K562 (cell line): ENCODE results near the gene GARIN5B. TPM values are rescaled to one million over a fixed set of nuclear protein-coding genes. Genes with fewer than 3 reads are reported as not detected.

ENCODE experiments used
- ATAC-seq: fragments of 200-7000 bp; cut with Tn5 transposase; 3 replicates; pipeline ENCODE4 v1.9.1; 2020; ENCODE audit warnings: moderate library complexity
- BruUV-seq: library from RNA; stranded (reverse); fragments of 400-500 nt; replicated peaks from 2 replicates; lab custom pipeline; 2021; lab: Mats Ljungman, UMichigan
- CTCF ChIA-PET: fragments of 300-600 bp; formaldehyde crosslinking; extraction: SDS; loops from one replicate; lab custom pipeline; 2021; ENCODE audit warnings: low intra/inter-chr PET ratio; lab: Yijun Ruan, JAX
- POLR2A ChIA-PET: fragments of 300-600, 350-650 bp; sonication (Branson Sonifier 250); formaldehyde crosslinking; extraction: SDS; loops from one replicate; lab custom pipeline; 2021; ENCODE audit warnings: antibody characterized with exemption, inconsistent platforms; lab: Yijun Ruan, JAX
- DNase-seq, 4 experiments: peaks; one replicate each; pipeline versions ENCODE4 v3.0.0 to v3.0.0-alpha.2; 2011 to 2018; ENCODE audit warnings: low spot score in 3 of 4, mixed read lengths in 3 of 4; ENCODE audit errors: extremely low read depth in 1 of 4
- FAIRE-seq: peaks from 2 replicates; lab custom pipeline; 2011; peaks lifted over from hg19 to GRCh38; lab: Jason Lieb, UNC
- H2AFZ ChIP-seq: 2 replicates; pipeline ENCODE4 v1.6.0; 2011; ENCODE audit warnings: low read depth, low read length, control low read depth, inconsistent platforms
- H3K27ac ChIP-seq: fragments of 200-600 bp; 3 replicates; pipeline ENCODE4 v1.8.0; 2011; ENCODE audit warnings: low read depth, mild to moderate bottlenecking, control low read depth, inconsistent platforms, low read length, moderate library complexity, mixed read lengths; ENCODE audit errors: extremely low read depth
- H3K27me3 ChIP-seq, 2 experiments: fragments of 300-600 bp in 1 of 2; 2 replicates in 1 of 2; 3 replicates in 1 of 2; pipeline versions ENCODE4 v1.6.0 to v1.8.0; 2011; ENCODE audit warnings: inconsistent platforms in 2 of 2, low read length in 2 of 2, mild to moderate bottlenecking in 1 of 2, mixed read lengths in 1 of 2, moderate library complexity in 1 of 2; ENCODE audit not compliant: control insufficient read depth in 2 of 2, insufficient read depth in 2 of 2
- H3K36me3 ChIP-seq: fragments of 300-600 bp; 3 replicates; pipeline ENCODE4 v1.8.0; 2011; ENCODE audit warnings: mild to moderate bottlenecking, low read length, inconsistent platforms; ENCODE audit not compliant: control insufficient read depth, insufficient read depth
- H3K4me1 ChIP-seq, 2 experiments: fragments of 200-600 bp in 1 of 2; replicated peaks in 1 of 2; 2 replicates in 1 of 2; 3 replicates in 1 of 2; pipeline versions ENCODE4 v1.5.1 to v1.8.0; 2011; ENCODE audit warnings: inconsistent platforms in 2 of 2, low read length in 2 of 2, mild to moderate bottlenecking in 1 of 2, mixed read lengths in 1 of 2, moderate library complexity in 1 of 2; ENCODE audit not compliant: control insufficient read depth in 2 of 2, insufficient read depth in 2 of 2
- H3K4me2 ChIP-seq: 2 replicates; pipeline ENCODE4 v1.6.1; 2011; ENCODE audit warnings: low read length, control low read depth, inconsistent platforms, mixed read lengths; ENCODE audit not compliant: insufficient read depth
- H3K4me3 ChIP-seq: fragments of 200-600 bp; sonication (generic), shearing (Covaris generic); 2 replicates; pipeline ENCODE4 v1.5.1; 2016; ENCODE audit warnings: control low read depth, inconsistent platforms
- H3K79me2 ChIP-seq: fragments of 200-600 bp; 3 replicates; pipeline ENCODE4 v1.8.0; 2011; ENCODE audit warnings: low read length, inconsistent platforms; ENCODE audit not compliant: control insufficient read depth, insufficient read depth
- H3K9ac ChIP-seq, 2 experiments: 2 replicates each; pipeline versions ENCODE4 v1.6.0 to v1.6.1; 2011; ENCODE audit warnings: low read depth in 2 of 2, low read length in 2 of 2, control low read depth in 1 of 2, inconsistent platforms in 1 of 2, mild to moderate bottlenecking in 1 of 2, mixed read lengths in 1 of 2; ENCODE audit not compliant: insufficient read depth in 1 of 2
- H3K9me1 ChIP-seq: one replicate; pipeline ENCODE4 v1.6.0; 2011; ENCODE audit warnings: inconsistent platforms, mild to moderate bottlenecking, low read length, moderate library complexity; ENCODE audit not compliant: control insufficient read depth, insufficient read depth
- H3K9me3 ChIP-seq: replicated peaks from 2 replicates; pipeline ENCODE4 v1.5.1; 2011; ENCODE audit warnings: low read depth, low read length, inconsistent platforms; ENCODE audit not compliant: control insufficient read depth, insufficient read depth
- H4K20me1 ChIP-seq: replicated peaks from 2 replicates; pipeline ENCODE4 v1.6.1; 2011; ENCODE audit warnings: low read length, inconsistent platforms, mixed read lengths; ENCODE audit not compliant: control insufficient read depth, insufficient read depth
- ELF4 ChIP-seq: fragments of 450-650 bp; formaldehyde crosslinking; IDR thresholded peaks from 2 replicates; pipeline ENCODE4 v1.4.0; 2022; ENCODE audit warnings: missing genetic modification characterization
- ETS1 ChIP-seq: conservative IDR thresholded peaks from 2 replicates; pipeline ENCODE4 v1.6.1; 2011; ENCODE audit warnings: low read depth, mild to moderate bottlenecking, low read length; ENCODE audit not compliant: control insufficient read depth
- EZH2 ChIP-seq: IDR thresholded peaks from 2 replicates; pipeline ENCODE4 v1.6.1; 2012; ENCODE audit warnings: low read depth, mild to moderate bottlenecking, inconsistent platforms, low read length, borderline replicate concordance
- HLTF ChIP-seq: fragments of 450-650 bp; IDR thresholded peaks from 2 replicates; pipeline ENCODE4 v1.6.1; 2016
- ILF3 ChIP-seq: fragments of 450-650 bp; IDR thresholded peaks from 2 replicates; pipeline ENCODE4 v1.6.1; 2018; ENCODE audit warnings: antibody characterized with exemption, mild to moderate bottlenecking, moderate library complexity, borderline replicate concordance
- JUND ChIP-seq, 2 experiments: IDR thresholded peaks; 2 replicates in 1 of 2; 3 replicates in 1 of 2; pipeline ENCODE4 v1.6.1; 2011; ENCODE audit warnings: borderline replicate concordance in 2 of 2, low read depth in 2 of 2, low read length in 2 of 2, improper control_type of control experiment in 1 of 2, missing biosample characterization in 1 of 2, missing genetic modification characterization in 1 of 2, missing genetic modification reagents in 1 of 2
- NFATC3 ChIP-seq: fragments of 450-650 bp; IDR thresholded peaks from 2 replicates; pipeline ENCODE4 v1.6.1; 2017; ENCODE audit warnings: mild to moderate bottlenecking
- PCBP1 ChIP-seq: fragments of 200-400 bp; formaldehyde crosslinking; IDR thresholded peaks from 2 replicates; pipeline ENCODE4 v1.6.1; 2018; ENCODE audit warnings: mild to moderate bottlenecking, low read depth, low read length; ENCODE audit not compliant: poor library complexity, severe bottlenecking
- POLR2B ChIP-seq: fragments of 450-650 bp; IDR thresholded peaks from 2 replicates; pipeline ENCODE4 v1.6.1; 2018; ENCODE audit warnings: low read depth; ENCODE audit not compliant: partially characterized antibody
- SMARCB1 ChIP-seq: IDR thresholded peaks from 2 replicates; pipeline ENCODE4 v1.6.1; 2011; ENCODE audit warnings: improper control_type of control experiment, low read depth; ENCODE audit not compliant: insufficient read length
- ZNF134 ChIP-seq: fragments of 250-450 bp; sonication (Bioruptor Pico); conservative IDR thresholded peaks from 2 replicates; pipeline ENCODE4 v1.4.0; 2020
- ZNF609 ChIP-seq: sonication (generic); formaldehyde crosslinking; IDR thresholded peaks from 2 replicates; pipeline ENCODE4 v1.8.1; 2023; ENCODE audit warnings: missing genetic modification reagents, mild to moderate bottlenecking, borderline replicate concordance
- ZNF644 ChIP-seq: fragments of 200-800 bp; sonication (Bioruptor generic); IDR thresholded peaks from 2 replicates; pipeline ENCODE4 v1.6.1; 2016; ENCODE audit warnings: low read depth, missing genetic modification characterization, missing compliant biosample characterization
- ZNF668 ChIP-seq: fragments of 250-450 bp; sonication (Bioruptor Pico); IDR thresholded peaks from 2 replicates; pipeline ENCODE4 v1.8.0; 2022; ENCODE audit warnings: mild to moderate bottlenecking, inconsistent platforms
- WGBS: fragments of 100-300 bp; shearing (Covaris generic); methylation state at CpG from one replicate; pipeline ENCODE4 v1.1.6; 2016; ENCODE audit warnings: low coverage, mixed read lengths; ENCODE audit not compliant: insufficient coverage; ENCODE audit errors: missing lambda C conversion rate; 5-methylcytosine and 5-hydroxymethylcytosine counted together
- in situ Hi-C: fragments of 300-500 bp; cut with MboI; formaldehyde crosslinking; loops from 4 replicates; pipeline ENCODE4 v1.15.0; 2018; ENCODE audit warnings: inconsistent platforms, mixed read lengths
- intact Hi-C: fragments of 100-400 bp; cut with micrococcal nuclease; formaldehyde crosslinking; loops from 2 replicates; pipeline ENCODE4 v1.14.2; 2022
- polyA plus RNA-seq, 8 experiments: library from polyadenylated mRNA; depleted of rRNA in 4 of 8; stranded (reverse) in 5 of 8; unstranded in 3 of 8; fragments of >200 nt; fragmentation: Nextera tagmentation in 2 of 8; fragmentation: Illumina TruSeq in 1 of 8; extraction: Ambion mirVana in 2 of 8; extraction: Trizol in 1 of 8; gene quantifications; 2 replicates each; pipeline versions ENCODE4 v1.2.1 to v1.2.3, GENCODE V29; 2011 to 2014; ENCODE audit warnings: inconsistent platforms in 1 of 8, missing spikeins in 1 of 8
- total RNA-seq, 7 experiments: library from RNA; depleted of rRNA in 6 of 7; stranded (reverse); fragments of >200 nt in 6 of 7; fragmentation: Illumina TruSeq in 2 of 7; extraction: Trizol in 2 of 7; gene quantifications; 2 replicates each; pipeline versions ENCODE4 v1.2.1 to v1.2.3, GENCODE V29; 2011 to 2021; ENCODE audit warnings: low replicate concordance in 1 of 7

The GARIN5B gene
- total and polyA plus RNA-seq, 9 of the 15 experiments (the other 6 are each of a cell fraction or from before 2014, with no cell fraction given), result not detected

GRCh38 chr19:55407550-55407799, 44.4 kb upstream of the GARIN5B start, which contains the start of gene UBE2S (continued):
- TF ChIP-seq ETS1 (peak; percentile 76), PCBP1 (peak; percentile 87)

- Histone ChIP-seq H3K27ac (peak overlapping the region; percentile 100), H3K79me2 (peaks cover 49% of the 10 kb centered on the region), H3K4me3 (peak overlapping the region; percentile 98), H3K9me3 (peaks cover 18% of the 10 kb centered on the region), H3K4me2 (peak overlapping the region; percentile 96), H3K4me1 (peaks cover 19 to 45% of the 10 kb centered on the region in 2 experiments), H3K27me3 (no peaks in the 10 kb centered on the region), H2AFZ (no peak overlapping the region), H3K9me1 (peaks cover 6% of the 10 kb centered on the region), H3K9ac (peak overlapping the region; percentile 95 to 99), H3K36me3 (peaks cover 47% of the 10 kb centered on the region), H4K20me1 (peaks cover 29% of the 10 kb centered on the region)
- in situ Hi-C loops (no loop called here), intact Hi-C loops (no loop called here)
- DNase-seq (peak; percentile 44 to 83 (median 63)), FAIRE-seq (no peak), ATAC-seq (peak; percentile 35)
- 3% methylated on average over 33 of the region's 35 CpGs for WGBS
- CTCF ChIA-PET, result no interaction called here
- POLR2A ChIA-PET, result interaction anchor here (0.6 to 6.6 kb wide), 44 partner anchors 10 to 766 kb away, joined by 3 to 195 read pairs (median 5); partner anchors contain the start of genes ISOC2, PPP1R12C, PPP6R1 and PTPRH
- BruUV-seq, result no TSS peak
- no peak for TF ChIP-seq ZNF609
- no peak for TF ChIP-seq POLR2B
- TF ChIP-seq ZNF134 (CRISPR knock-in tag), result no peak
- no peak for TF ChIP-seq HLTF
- no peak for TF ChIP-seq ZNF668 (CRISPR knock-in tag)
- no peak for TF ChIP-seq JUND (IDR thresholded peaks at IDR 0.05; ENCODE audit: borderline replicate concordance, low read depth, low read length)
- no peak for TF ChIP-seq JUND (tag; IDR thresholded peaks at IDR 0.05; ENCODE audit: borderline replicate concordance, low read depth, low read length)
- no peak for TF ChIP-seq NFATC3
- TF ChIP-seq ILF3, result no peak
- TF ChIP-seq ELF4 (CRISPR knock-in tag), result 0 out of 2 replicates have a peak, but pooled peaks have one; percentile 13
- TF ChIP-seq SMARCB1, result no peak
- no peak for TF ChIP-seq ZNF644 (tag)
- TF ChIP-seq EZH2, result no peak
These were observed 43.9 kb upstream of the GARIN5B start for GRCh38 chr19:55406826-55407549.
